AG09319 (cell line): ENCODE results near the gene GLE1.
"Not testable (repeated sequence)": the region's sequence is repeated elsewhere in the genome, so short reads cannot be mapped to it uniquely, and the experiment has no call there.

Source experiments
- DNase-seq: peaks from one replicate; pipeline ENCODE4 v3.0.0-alpha.2; 2010; ENCODE audit warnings: low read depth; ENCODE audit errors: extremely low read depth
- CTCF ChIP-seq: IDR thresholded peaks from 2 replicates; pipeline ENCODE4 v1.5.1; 2011; ENCODE audit warnings: low read depth, mild to moderate bottlenecking, inconsistent platforms, low read length, moderate library complexity

The GLE1 gene

GRCh38 chr9:128580731-128581130 is 76.2 kb downstream of the GLE1 start:
- no peak for TF ChIP-seq CTCF
- no peak for DNase-seq

- DNase-seq: not testable (repeated sequence)
These were observed 80.6 kb downstream of the GLE1 start for GRCh38 chr9:128585155-128585554.

GRCh38 chr9:128586934-128587333 is 82.4 kb downstream of the GLE1 start:
- not testable (repeated sequence) for DNase-seq

- no peak for DNase-seq
- TF ChIP-seq CTCF: no peak
These were observed 82.9 kb downstream of the GLE1 start for GRCh38 chr9:128587453-128587852.

GRCh38 chr9:128588581-128589233 is 84.2 kb downstream of the GLE1 start:
- no peak for TF ChIP-seq CTCF
- DNase-seq: no peak
